ENCODE data around the gene GJC3.
"Not testable (repeated sequence)": the region's sequence is repeated elsewhere in the genome, so short reads cannot be mapped to it uniquely, and the experiment has no call there.

GJC3 gene, protein sequence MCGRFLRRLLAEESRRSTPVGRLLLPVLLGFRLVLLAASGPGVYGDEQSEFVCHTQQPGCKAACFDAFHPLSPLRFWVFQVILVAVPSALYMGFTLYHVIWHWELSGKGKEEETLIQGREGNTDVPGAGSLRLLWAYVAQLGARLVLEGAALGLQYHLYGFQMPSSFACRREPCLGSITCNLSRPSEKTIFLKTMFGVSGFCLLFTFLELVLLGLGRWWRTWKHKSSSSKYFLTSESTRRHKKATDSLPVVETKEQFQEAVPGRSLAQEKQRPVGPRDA

DNA sequence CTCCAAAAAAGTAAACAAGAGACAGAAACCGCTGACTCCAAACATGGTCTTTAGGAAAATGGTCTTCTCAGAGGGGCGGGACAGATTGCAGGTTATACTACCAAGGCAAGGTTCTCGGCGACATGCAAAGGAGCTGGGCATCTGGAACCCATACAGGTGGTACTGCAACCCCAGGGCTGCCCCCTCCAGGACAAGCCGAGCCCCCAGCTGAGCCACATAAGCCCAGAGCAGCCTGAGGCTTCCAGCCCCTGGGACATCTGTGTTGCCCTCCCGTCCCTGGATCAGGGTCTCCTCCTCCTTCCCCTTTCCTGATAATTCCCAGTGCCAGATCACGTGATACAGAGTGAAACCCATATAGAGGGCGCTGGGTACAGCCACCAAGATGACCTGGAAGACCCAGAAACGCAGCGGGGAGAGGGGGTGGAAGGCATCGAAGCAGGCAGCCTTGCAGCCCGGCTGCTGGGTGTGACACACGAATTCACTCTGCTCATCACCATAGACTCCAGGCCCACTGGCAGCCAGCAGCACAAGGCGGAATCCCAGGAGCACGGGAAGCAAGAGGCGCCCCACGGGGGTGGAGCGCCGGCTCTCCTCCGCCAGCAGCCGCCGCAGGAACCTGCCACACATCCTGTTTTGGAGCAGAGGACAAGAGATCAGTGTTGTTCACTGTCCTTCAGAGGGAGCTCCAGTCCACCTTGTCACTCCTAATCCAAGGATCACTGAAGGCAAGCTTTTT, at the start of gene GJC3:
GJC3 (minus strand) TSS at position 627 of the 736 bp plus-strand sequence; CDS start at position 627, 0 bp downstream.
- DNase-seq (ENCODE audit: low read depth in 2 of 2, low spot score in 1 of 2): no peak

DNA sequence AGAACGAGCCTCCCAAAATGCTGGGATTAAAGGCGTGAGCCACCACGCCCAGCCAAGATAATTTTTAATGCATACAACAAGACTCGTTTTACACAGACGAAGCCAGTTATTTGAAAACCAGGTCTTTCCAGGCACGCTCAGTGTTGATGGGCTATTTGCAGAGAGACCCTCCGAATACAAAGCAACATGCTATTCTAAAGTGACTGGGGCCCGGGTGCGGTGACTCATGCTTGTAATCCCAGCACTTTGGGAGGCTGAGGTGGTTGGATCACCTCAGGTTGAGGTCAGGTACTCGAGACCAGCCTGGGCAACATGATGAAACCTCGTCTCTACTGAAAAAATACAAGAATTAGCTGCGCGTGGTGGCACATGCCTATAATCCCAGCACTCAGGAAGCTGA, 47.2 kb upstream of the GJC3 start:
- DNase-seq (ENCODE audit: low read depth in 2 of 2, low spot score in 1 of 2): no peak

DNA sequence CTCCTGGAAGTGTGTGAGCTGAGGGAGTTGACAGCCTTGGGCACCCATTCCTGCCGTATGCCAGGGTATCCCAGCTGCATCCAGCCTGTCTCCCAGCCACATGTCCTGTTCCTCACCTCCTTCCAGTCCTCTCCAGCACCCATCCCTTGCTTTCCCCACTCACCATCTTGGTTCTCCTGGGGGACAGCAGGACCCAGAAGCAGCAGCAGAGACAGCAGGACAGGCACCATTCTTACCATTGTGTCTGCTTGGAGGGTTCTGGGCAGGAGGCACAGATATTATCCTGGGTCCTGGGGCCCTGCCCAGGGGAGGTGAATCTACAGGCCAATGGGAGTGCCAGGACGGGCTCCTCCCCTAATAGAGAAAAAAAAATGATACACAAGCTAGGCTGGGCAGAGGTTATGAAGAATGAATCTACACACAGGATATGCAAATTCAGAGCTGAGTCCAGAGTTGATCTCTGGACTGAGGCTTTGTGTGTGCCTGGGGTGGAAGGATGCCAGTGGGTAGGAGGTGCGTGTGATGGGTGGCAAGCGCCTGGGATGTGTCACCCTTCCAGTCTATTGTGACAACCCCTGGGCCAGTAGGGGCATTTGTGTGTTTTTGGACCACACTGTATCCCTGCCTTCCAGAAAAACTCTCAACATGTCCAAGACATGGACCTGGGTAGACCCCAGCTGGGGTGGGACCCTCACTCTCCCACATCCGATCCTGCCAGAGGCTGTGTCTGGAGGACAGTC, 46.5 kb upstream of the GJC3 start, which contains the start of gene AZGP1:
AZGP1 (minus strand) TSS at position 250 of the 740 bp plus-strand sequence; CDS start at position 239, 11 bp downstream.
- DNase-seq (ENCODE audit: low read depth in 2 of 2, low spot score in 1 of 2): no peak

DNA sequence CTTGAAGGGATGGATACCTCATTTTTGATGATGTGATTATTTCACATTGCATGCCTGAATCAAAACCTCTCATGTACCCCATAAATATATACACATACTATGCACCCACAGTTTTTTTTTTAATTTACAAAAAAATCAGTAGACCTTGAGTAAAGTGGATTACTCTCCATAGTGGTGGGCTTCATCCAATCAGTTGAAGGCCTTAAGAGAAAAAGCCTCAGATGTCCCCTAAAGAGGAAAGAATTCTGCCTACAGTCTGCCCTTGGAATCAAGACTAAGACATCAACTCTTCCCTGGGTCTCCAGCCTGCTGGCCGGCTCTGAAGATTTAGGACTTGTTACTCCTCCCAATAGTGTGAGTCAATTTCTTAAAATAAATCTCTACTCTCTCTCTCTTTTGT, 45.3 kb upstream of the GJC3 start:
- no peak for DNase-seq (ENCODE audit: low read depth in 2 of 2, low spot score in 1 of 2)

GRCh38 chr7:99973817-99974216, 44.4 kb upstream of the GJC3 start:
- not testable (repeated sequence) for DNase-seq (ENCODE audit: low read depth in 2 of 2, low spot score in 1 of 2)

- DNase-seq (ENCODE audit: low read depth in 2 of 2, low spot score in 1 of 2): no peak
Measured at GRCh38 chr7:99971242-99971641, 41.8 kb upstream of the GJC3 start.

- not testable (repeated sequence) for DNase-seq (ENCODE audit: low read depth in 2 of 2, low spot score in 1 of 2)
Measured at GRCh38 chr7:99969813-99970212, 40.4 kb upstream of the GJC3 start.

GRCh38 chr7:99969298-99969697, 39.9 kb upstream of the GJC3 start:
- DNase-seq (ENCODE audit: low read depth in 2 of 2, low spot score in 1 of 2): no peak

GRCh38 chr7:99958564-99959227, 29.3 kb upstream of the GJC3 start:
- DNase-seq (ENCODE audit: low read depth in 2 of 2, low spot score in 1 of 2): no peak

DNA sequence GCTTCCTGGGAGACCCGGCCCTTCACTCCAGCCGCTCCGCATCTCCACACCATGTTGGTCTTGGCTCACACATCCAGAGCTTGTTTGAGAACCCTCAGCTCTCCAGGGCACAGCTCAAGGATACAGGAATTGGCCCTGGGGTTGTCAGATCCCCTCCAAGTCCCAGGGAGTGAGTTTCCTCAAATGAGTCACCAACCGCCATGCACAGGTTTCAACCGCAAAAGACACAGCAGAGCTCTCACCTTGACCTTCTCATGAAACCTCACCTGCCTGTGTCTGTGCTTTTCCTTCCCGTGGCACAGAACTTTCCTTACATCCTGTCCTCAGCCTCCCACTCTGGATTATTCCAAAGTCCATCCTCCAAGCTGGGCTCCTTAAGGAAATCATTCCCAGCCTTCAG, 25.8 kb upstream of the GJC3 start:
- no peak for DNase-seq (ENCODE audit: low read depth in 2 of 2, low spot score in 1 of 2)

- DNase-seq (ENCODE audit: low read depth in 2 of 2, low spot score in 1 of 2): not testable (repeated sequence)
Measured at GRCh38 chr7:99954643-99955042, 25.2 kb upstream of the GJC3 start.

GRCh38 chr7:99953649-99954048, 24.2 kb upstream of the GJC3 start:
- no peak for DNase-seq (ENCODE audit: low read depth in 2 of 2, low spot score in 1 of 2)

GRCh38 chr7:99952649-99953048, 23.2 kb upstream of the GJC3 start:
- DNase-seq (ENCODE audit: low read depth in 2 of 2, low spot score in 1 of 2): not testable (repeated sequence)

- DNase-seq (ENCODE audit: low read depth in 2 of 2, low spot score in 1 of 2): not testable (repeated sequence)
Measured at GRCh38 chr7:99950819-99951218, 21.4 kb upstream of the GJC3 start.

DNA sequence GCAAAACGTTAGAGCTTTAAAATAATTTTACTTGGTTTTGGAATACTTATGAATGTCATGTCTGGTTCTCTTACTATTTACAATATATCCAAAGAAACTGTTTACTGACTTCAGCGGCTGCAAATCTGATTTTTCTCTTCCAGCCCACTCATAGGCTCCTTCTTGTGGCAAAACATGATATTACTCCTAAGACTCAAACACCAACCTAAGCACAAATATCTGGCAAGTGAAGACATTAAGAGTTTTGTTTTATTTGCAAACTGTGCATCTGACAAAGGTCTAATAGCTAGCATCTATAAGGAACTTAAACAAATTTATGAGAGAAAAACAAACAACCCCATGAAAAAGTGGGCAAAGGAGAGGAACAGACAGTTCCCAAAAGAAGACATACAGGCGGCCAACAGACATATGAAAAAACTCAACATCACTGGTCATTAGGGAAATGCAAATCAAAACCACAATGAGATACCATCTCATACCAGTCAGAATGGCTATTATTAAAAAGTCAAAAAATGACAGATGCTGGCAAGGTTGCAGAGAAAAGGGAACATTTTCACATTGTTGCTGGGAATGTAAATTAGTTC, 20.3 kb upstream of the GJC3 start:
- DNase-seq (ENCODE audit: low read depth in 2 of 2, low spot score in 1 of 2): no peak

DNA sequence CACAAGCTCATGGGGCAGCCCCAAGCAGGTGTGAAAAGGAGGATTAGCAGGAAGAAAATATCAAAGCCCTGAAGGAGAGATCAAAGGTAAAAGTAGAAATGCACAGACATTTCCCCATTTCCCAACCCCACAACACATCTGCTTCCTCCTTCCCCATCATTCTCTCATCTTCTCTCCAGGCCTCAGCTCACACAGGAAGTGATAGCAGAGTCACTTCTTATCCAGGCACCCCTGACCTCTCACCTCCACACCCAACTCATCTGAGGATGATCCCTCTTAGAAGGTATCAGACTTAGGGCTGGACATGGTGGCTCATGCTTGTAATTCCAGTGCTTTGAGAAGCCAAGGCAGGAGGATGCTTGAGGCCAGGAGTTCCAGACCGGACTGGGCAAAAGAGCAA, 18.2 kb upstream of the GJC3 start:
- no peak for DNase-seq (ENCODE audit: low read depth in 2 of 2, low spot score in 1 of 2)

DNA sequence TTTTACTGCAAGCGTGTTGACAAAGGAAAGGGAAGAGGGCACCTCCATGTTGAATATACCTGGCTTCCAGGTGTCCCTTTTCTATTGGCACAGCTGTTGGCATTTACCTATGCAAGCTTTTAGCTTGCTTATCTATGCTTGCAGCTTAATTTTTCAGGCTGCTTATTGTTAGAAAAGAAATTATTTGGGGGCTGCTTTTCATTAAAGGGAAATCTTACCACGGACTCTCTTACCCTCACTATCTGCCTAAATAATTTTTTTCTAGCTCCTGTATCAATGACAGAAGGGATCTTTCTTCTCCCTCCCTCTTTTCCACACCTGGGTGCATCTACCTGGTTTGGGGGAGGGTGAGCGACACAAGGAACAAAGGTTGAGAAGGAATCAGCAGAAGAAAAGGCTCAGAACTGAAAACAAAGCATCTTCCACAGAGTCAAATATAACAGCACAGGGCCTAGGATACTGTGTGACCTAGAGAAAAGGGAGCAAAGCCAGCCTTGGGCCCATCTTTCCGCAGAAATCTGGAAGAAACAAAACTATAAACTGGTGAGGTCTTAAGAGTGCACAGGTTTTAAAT, 15.2 kb upstream of the GJC3 start:
- no peak for DNase-seq (ENCODE audit: low read depth in 2 of 2, low spot score in 1 of 2)

DNA sequence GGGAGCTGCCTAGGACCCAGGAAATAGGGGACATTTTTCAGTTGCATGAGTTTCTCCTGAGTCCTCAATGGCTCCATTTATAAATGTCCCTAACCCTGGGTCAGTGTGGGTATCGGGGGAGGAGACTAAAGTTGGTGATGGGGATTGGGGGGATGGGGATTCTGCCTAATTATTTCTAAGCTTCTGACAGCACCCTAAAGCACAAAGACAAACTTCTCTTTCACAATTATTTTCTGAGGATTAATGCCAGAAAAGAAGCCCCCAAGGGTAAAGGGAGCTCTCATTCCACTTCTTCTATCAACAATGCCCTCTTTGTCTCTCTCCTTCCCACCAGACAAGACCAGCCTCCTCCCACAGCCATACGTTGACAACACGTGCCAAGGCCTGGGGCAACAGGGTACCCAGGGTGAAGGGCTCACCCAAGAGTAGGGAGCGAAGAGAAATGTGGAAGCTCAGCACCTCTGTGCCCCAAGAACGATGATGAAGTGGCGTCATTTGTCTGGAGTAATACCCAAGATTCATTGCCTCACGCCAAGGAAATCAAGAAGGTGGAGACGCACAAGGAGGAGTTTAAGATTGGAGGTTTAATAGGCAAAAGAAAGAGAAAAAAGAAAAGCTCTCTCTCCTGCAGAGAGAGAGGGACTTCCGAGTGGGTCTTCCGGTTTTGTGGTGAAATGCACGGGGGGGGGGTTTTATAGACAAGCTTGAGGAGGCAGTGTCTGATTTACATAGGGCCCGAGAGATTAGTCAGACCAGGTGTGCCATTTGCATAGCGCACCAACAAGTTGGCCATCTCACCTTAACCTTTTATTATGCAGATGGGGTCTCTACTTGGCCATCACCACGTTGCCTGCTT, 14.4 kb upstream of the GJC3 start:
- DNase-seq (ENCODE audit: low read depth in 2 of 2, low spot score in 1 of 2): no peak

- DNase-seq (ENCODE audit: low read depth in 2 of 2, low spot score in 1 of 2): no peak
Measured at GRCh38 chr7:99938296-99938695, 8.9 kb upstream of the GJC3 start.

- not testable (repeated sequence) for DNase-seq (ENCODE audit: low read depth in 2 of 2, low spot score in 1 of 2)
Measured at GRCh38 chr7:99935009-99935408, 5.6 kb upstream of the GJC3 start.
